Sciatic nerve (tissue), 2 donors: ENCODE results near the gene CHD9. TPM values are rescaled to one million over a fixed set of nuclear protein-coding genes. Genes with fewer than 3 reads are reported as not detected.
A peak's percentile ranks its signal among the peaks of the same experiment; 100 is the strongest.
"Not testable (repeated sequence)": the region's sequence is repeated elsewhere in the genome, so short reads cannot be mapped to it uniquely, and the experiment has no call there.

ENCODE experiments used
- ATAC-seq: fragments of 200-7000 bp; cut with Tn5 transposase; one replicate; pipeline ENCODE4 v1.9.1; 2020; ENCODE audit warnings: mild to moderate bottlenecking, moderate library complexity
- DNase-seq: peaks from one replicate; pipeline ENCODE4 v3.0.0-alpha.2; 2020; ENCODE audit warnings: low spot score
- intact Hi-C: fragments of 100-400 bp; cut with DNase I; formaldehyde crosslinking; loops from one replicate; pipeline ENCODE4 v1.14.2; 2022
- total RNA-seq: library from RNA; stranded (reverse); fragmentation: NEBNext Ultra II Directional; extraction: Animal tissue kit (Norgen Biotek cat#: 25700); gene quantifications from one replicate; pipeline ENCODE4 v1.2.1, GENCODE V29; 2021
- donor health status: DM: no; HTN: no; CAD: no.
- donor health status: DM: no; HTN: no; CAD: no.

Gene CHD9
- total RNA-seq, 1 donor from 2014 or later, result 137 TPM

GRCh38 chr16:53043986-53044601 lies 10.7 kb upstream of the CHD9 start:
- peak; percentile 57 for ATAC-seq
- intact Hi-C loops, result no loop called here
- DNase-seq, result no peak

DNA sequence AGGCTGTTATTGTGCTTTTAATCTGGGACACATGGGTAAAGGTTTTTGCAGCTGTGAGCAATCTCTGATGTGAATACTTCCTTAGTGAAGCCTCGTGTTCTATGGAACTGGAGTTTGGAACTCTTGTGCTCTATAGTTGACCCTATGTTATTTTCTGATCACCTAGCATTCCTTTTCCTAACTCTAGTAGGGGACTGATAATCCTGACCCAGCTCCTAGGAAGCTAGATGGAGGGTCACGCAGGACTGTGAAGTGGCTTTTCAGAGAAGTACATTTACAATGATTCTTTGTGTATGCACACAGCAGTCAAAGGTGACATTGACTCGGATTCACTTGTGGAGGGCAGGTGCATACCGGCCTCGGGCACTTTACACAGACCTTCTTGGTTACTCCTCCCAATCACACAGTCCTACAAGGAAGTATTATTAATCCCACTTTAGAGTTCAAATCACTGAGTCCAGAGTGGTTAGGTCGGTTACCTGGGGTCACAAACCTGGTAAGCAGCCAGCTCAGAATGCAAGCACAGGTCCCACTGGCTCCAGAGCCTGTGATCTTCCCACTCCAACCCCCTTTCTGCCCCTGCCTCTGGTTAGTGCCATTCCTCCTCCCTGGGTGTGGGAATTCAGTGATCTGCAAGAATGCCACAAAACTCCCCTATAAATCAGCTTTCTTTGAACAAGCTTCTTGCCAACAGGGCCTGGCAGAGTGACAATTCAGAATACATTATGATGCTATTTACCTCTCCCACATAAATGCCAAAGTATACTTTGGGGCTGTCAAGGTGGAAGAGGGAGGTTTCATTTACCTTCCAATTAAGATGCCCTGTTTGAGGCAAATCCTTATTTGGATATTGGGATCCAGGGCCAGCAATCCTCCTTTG lies 9.2 kb upstream of the CHD9 start:
- DNase-seq (no peak), ATAC-seq (no peak)
- intact Hi-C loops, result no loop called here

GRCh38 chr16:53047515-53047914 lies 7.3 kb upstream of the CHD9 start:
- ATAC-seq, DNase-seq, intact Hi-C loops: not testable (repeated sequence)

DNA sequence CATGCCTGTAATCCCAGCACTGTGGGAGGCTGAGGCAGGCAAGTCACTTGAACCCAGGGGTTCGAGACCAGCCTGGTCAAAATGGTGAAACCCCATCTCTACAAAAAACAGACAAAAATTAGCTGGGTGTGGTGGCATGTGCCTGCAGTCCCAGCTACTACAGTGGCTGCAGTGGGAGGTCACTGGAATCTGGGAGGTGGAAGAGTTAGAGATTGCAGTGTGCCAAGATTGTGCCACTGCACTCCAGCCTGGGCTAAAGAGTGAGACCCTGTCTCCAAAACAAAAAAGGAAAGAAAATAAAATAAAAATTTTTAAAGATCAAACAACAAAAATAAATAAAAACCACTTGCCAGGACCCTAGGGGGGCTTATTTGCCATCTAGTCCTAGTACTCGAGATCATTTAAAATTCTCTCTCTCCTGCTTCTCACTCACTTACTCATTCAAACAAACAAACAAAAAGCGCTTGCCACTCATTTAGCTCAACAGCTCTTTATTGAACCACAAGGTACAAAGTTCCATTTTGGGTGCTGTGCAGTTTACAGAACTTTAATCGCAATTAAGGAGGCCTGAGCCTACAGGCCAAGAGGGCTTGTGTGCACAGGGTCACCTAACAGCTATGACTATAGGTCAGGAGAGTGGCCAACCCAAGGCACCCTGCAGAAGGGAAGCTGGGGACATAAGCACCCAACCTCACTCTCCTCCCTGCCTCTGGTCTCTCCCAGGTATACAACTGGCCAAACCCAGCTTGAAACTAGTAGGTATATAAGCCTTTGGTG lies 6.5 kb upstream of the CHD9 start:
- DNase-seq, result no peak
- ATAC-seq, result no peak
- intact Hi-C loops, result no loop called here

GRCh38 chr16:53051255-53051654 lies 3.5 kb upstream of the CHD9 start:
- not testable (repeated sequence) for DNase-seq, ATAC-seq
- intact Hi-C loops, result loop anchor here (10.0 kb wide), 2 partner anchors 104 to 174 kb away; no protein-coding TSS in a partner anchor

DNA sequence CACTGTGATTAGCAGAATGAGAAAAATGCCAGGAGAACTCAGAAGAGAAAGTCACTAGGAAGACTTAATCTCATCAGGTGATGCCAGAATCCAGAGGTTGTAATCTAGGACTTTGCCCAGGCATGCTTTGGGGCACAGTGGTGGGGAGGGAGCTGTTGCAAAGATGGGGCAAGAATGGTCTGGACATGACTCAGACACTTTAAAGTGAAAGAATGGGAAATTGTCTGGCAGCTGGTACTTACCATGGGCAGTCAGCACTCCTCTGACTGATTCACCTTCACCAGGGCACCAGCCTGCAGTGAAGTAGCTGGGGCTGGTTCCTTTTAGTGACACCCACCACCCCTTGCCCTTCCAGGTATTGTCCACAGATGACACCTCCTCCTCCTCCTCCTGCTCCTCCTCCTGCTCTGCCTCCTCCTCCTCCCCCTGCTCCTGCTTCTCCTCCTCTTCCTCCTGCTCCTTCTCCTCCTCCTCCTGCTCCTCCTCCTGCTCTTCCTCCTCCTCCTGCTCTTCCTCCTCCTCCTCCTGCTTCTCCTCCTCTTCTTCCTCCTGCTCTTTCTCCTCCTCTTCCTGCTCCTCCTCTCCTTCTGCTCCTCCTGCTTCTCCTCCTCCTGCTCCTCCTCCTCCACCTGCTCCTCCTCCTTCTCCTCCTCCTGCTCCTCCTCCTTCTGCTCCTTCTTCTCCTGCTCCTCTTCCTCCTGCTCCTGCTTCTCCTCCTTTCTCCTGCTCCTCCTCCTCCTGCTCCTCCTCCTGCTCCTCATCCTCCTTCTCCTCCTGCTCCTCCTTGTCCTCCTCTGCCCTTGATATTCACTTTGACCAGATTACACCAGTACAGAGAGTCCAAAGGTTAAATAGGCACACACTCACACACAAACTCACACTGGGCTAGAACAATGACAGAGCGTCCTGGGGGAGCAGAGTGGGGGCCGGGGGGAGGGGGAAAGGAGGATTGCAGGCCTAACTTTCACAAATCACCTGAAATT lies 2.0 kb upstream of the CHD9 start, which contains the start of gene CHD9NB:
Gene CHD9NB (minus strand): TSS at position 379 of the 983 bp plus-strand sequence. CDS start 8,739 bp downstream, outside the sequence.
- intact Hi-C loops, result loop anchor here (10.0 kb wide), 2 partner anchors 102 to 172 kb away; no protein-coding TSS in a partner anchor
- DNase-seq (no peak), ATAC-seq (peak; percentile 32)

GRCh38 chr16:53053967-53054669 lies 673 bp upstream of the CHD9 start:
- intact Hi-C loops, result loop anchor here (10.0 kb wide), 2 partner anchors 101 to 171 kb away; no protein-coding TSS in a partner anchor
- DNase-seq (peak; percentile 73), ATAC-seq (peak; percentile 49)

- ATAC-seq (peak; percentile 58), DNase-seq (no peak)
- intact Hi-C loops, result loop anchor here (10.0 kb wide), 2 partner anchors 99 to 169 kb away; no protein-coding TSS in a partner anchor
These were observed 975 bp downstream of the CHD9 start for GRCh38 chr16:53055541-53056391.

- DNase-seq (no peak), ATAC-seq (peak; percentile 7)
- intact Hi-C loops, result loop anchor here (10.0 kb wide), 2 partner anchors 98 to 168 kb away; no protein-coding TSS in a partner anchor
These were observed 1.6 kb downstream of the CHD9 start for GRCh38 chr16:53056392-53056881.

- ATAC-seq, result no peak
- intact Hi-C loops, result loop anchor here (10.0 kb wide), 2 partner anchors 97 to 167 kb away; no protein-coding TSS in a partner anchor
- no peak for DNase-seq
These were observed 2.9 kb downstream of the CHD9 start for GRCh38 chr16:53057658-53058057.

DNA sequence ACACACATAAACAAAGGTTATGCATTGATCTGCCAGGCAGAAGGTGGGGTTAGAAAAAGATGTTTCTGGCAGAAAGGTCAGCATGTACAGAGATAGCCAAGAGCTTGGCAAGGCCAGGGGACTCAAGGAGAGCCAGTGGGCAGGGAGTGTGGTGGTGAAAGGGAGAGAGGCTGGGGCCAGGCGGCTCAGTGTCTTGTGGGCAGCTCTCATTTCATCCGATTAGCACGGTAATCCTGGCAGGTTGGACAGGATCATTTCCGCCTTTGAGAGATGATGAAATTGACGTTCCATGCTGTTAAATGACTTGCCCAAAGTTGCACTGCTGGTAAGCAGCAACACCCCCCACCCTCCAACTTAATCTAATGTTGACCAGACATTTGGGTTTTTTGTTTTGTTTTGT lies 3.6 kb downstream of the CHD9 start:
- intact Hi-C loops, result loop anchor here (10.0 kb wide), 2 partner anchors 96 to 166 kb away; no protein-coding TSS in a partner anchor
- no peak for ATAC-seq
- no peak for DNase-seq

DNA sequence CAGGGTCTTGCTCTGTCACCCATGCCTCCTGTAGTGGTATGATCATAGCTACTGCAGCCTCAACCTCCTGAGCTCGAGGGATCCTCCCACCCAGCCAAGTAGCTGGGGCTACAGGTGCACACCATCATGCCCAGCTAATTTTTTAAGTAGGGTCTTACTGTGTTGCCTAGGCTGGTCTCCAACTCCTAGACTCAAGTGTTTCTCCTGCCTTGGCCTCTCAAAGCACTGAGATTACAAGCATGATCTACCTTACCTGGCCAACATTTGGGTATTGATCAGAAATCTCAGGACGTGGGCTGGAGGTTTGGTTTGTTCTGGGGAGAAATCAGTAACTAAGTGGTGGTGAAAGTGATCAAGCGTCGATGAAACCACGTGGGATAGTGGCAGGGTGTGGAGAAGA lies 4.1 kb downstream of the CHD9 start:
- intact Hi-C loops, result loop anchor here (10.0 kb wide), 2 partner anchors 96 to 166 kb away; no protein-coding TSS in a partner anchor
- DNase-seq, result no peak
- no peak for ATAC-seq

GRCh38 chr16:53059672-53060071 lies 4.9 kb downstream of the CHD9 start:
- DNase-seq (no peak), ATAC-seq (no peak)
- intact Hi-C loops, result loop anchor here (10.0 kb wide), 2 partner anchors 95 to 165 kb away; no protein-coding TSS in a partner anchor

GRCh38 chr16:53061256-53061655 lies 6.5 kb downstream of the CHD9 start:
- intact Hi-C loops, result no loop called here
- ATAC-seq, result no peak
- DNase-seq, result no peak

DNA sequence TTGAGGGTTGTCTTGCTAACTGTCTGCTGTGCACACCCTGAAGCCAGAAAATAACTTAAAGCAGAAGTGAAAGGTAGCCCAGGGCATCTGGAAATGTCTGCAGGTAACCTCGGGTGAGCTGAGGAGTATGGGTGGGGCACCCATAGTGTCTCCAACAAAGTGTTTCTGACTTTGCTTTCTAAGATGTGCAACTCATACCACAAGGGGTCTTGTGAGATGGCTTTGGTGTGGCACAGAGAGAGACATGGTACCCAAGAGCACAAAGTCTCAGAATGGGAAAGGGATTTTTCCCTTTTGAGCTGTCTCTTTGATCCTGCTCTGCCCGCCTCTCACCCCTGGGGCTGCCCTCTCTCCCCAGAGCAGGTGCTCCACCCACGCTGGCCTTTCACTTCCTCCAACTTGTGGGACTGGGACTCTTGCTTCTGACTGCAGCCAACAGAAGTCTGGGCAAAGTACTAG lies 6.9 kb downstream of the CHD9 start:
- DNase-seq (no peak), ATAC-seq (peak; percentile 53)
- intact Hi-C loops, result no loop called here

GRCh38 chr16:53064081-53064578 lies 9.3 kb downstream of the CHD9 start:
- intact Hi-C loops, result no loop called here
- DNase-seq (no peak), ATAC-seq (no peak)
